KOPT-K1 (cell line): ENCODE data around the gene DDN.

ENCODE experiments used
- H3K27ac ChIP-seq: fragments of 200-600 bp; sonication (generic); 2 replicates; pipeline ENCODE4 v1.5.1; 2016; ENCODE audit warnings: antibody characterized with exemption, mild to moderate bottlenecking, low read depth, low read length; ENCODE audit not compliant: poor library complexity, severe bottlenecking
- H3K36me3 ChIP-seq: fragments of 200-600 bp; sonication (generic); 2 replicates; pipeline ENCODE4 v1.5.1; 2017; ENCODE audit warnings: antibody characterized with exemption, mild to moderate bottlenecking, low read length, moderate library complexity; ENCODE audit not compliant: insufficient read depth
- H3K9me3 ChIP-seq: fragments of 200-600 bp; sonication (generic); 2 replicates; pipeline ENCODE4 v1.5.1; 2017; ENCODE audit warnings: antibody characterized with exemption, low read length, mild to moderate bottlenecking; ENCODE audit not compliant: insufficient read depth, poor library complexity, severe bottlenecking

The DDN gene

DNA sequence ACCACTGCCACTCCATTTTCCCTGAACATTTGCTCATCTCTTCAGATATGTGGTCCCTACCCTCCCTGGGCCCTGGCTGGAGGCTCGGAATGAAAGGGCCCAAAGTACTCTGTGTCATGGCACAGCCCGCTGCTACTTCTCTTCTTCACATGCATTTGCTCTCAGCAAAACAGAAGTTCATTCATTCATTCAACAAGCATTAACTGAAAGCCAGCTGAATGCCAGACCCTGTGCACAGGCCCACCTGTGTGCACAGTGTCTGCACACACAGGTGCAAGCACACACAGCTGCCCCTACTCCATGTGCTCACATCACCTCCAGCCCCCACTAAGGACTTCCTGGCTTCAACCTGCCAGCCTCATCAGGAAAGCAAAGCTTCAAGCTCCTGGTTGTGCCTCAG, 13.3 kb downstream of the DDN start:
- H3K27ac ChIP-seq, result no peak overlapping the region
- no peaks in the 10 kb centered on the region for H3K9me3 ChIP-seq
- no peaks in the 10 kb centered on the region for H3K36me3 ChIP-seq

DNA sequence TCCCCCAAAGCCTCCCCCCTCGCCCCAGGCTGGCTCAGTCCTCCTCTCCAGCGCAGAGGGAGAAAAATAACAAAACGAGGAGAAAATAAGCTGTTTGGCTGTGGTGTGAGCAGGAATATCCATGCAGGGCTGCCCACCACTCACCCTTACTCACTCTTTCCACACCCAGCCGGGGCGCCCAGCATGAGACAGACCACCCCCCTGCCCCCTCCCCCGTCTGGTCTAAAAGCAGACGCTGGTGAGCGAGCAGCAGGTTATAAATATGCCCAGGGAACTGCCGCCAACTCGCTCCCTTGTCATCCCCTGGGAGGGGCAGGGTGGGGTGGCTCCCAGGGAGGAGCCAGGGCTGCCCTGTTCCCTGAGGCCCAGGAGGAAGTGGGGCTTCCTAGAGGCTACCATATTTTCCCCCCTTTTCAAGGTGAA, 13.7 kb downstream of the DDN start:
- Histone ChIP-seq H3K27ac (no peak overlapping the region), H3K36me3 (no peaks in the 10 kb centered on the region)

DNA sequence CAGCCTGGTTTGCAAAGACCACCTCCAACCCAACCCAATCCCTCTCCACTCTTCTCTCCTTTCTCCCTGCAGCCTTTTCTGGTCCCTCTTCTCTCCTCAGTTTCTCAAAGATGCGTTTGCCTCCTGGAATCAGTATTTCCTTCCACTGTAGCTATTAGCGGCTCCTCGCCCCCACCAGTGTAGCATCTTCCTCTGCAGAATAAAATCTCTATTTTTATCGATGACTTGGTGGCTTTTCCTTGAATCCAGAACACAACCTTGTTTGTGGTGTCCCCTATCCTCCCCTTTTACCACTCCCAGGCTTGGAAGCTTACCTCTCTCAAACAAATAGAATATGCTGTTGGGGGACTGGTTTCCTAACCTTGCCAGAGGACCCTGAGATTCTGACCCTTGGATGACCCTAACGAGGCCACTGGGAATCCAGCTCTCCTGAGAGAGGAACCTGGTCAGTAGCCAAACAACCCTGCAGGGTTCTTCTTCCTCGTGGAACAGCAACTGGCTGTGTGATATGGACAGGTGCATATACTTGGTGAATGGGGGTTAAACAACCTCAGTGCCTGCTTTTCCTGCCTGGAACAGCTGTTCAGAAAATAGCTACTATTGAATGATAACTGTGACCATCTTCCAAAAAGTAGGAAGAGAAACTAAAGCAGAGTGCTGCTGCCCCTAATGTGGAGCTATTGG, 16.6 kb downstream of the DDN start:
- no peaks in the 10 kb centered on the region for H3K36me3 ChIP-seq
- no peak overlapping the region for H3K27ac ChIP-seq
- no peaks in the 10 kb centered on the region for H3K9me3 ChIP-seq

More for the DNA sequence above, 13.7 kb downstream of the DDN start:
- H3K9me3 ChIP-seq, result no peaks in the 10 kb centered on the region

DNA sequence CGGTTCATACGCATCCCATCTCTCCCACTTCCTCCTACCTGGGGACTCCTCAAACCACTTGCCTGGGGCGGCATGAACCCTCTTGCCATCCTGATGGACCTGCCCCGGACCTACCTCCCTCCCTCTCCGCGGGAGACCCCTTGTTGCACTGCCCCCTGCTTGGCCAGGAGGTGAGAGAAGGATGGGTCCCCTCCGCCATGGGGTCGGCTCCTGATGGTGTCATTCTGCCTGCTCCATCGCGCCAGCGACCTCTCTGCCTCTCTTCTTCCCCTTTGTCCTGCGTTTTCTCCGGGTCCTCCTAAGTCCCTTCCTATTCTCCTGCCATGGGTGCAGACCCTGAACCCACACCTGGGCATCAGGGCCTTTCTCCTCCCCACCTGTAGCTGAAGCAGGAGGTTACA, 17.4 kb downstream of the DDN start:
- Histone ChIP-seq H3K9me3 (no peaks in the 10 kb centered on the region), H3K36me3 (no peaks in the 10 kb centered on the region), H3K27ac (no peak overlapping the region)

DNA sequence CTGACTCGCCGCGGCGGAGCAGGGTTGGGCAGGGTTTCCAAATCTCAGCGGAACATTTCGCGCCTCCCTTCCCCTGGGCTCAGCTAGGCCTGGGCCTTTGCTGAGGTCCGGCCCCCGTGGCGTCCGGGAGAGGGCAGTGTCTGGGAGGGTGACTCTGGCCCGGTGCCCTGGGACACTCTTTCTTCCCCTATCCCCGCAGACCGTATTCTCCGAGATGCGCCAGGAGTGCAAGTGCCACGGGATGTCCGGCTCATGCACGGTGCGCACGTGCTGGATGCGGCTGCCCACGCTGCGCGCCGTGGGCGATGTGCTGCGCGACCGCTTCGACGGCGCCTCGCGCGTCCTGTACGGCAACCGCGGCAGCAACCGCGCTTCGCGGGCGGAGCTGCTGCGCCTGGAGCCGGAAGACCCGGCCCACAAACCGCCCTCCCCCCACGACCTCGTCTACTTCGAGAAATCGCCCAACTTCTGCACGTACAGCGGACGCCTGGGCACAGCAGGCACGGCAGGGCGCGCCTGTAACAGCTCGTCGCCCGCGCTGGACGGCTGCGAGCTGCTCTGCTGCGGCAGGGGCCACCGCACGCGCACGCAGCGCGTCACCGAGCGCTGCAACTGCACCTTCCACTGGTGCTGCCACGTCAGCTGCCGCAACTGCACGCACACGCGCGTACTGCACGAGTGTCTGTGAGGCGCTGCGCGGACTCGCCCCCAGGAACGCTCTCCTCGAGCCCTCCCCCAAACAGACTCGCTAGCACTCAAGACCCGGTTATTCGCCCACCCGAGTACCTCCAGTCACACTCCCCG, 18.0 kb downstream of the DDN start:
- Histone ChIP-seq H3K36me3 (no peaks in the 10 kb centered on the region), H3K9me3 (no peaks in the 10 kb centered on the region), H3K27ac (no peak overlapping the region)

DNA sequence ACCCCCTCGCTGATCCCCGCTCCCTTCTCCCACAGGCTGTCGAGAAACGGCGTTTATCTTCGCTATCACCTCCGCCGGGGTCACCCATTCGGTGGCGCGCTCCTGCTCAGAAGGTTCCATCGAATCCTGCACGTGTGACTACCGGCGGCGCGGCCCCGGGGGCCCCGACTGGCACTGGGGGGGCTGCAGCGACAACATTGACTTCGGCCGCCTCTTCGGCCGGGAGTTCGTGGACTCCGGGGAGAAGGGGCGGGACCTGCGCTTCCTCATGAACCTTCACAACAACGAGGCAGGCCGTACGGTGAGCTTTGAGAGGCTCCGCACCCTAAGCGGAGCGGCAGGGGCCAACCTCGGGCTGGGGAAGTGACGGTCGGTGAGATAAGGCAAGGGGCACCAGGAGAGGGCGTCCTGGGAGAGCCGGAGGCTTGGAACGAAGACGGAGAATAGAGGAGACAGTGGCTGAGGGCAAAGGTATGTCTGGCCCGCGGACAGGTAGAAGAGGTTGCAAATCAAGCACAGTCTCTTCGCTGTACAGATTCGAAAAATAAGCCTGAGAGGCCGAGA, 18.7 kb downstream of the DDN start:
- Histone ChIP-seq H3K27ac (no peak overlapping the region), H3K9me3 (no peaks in the 10 kb centered on the region), H3K36me3 (no peaks in the 10 kb centered on the region)

DNA sequence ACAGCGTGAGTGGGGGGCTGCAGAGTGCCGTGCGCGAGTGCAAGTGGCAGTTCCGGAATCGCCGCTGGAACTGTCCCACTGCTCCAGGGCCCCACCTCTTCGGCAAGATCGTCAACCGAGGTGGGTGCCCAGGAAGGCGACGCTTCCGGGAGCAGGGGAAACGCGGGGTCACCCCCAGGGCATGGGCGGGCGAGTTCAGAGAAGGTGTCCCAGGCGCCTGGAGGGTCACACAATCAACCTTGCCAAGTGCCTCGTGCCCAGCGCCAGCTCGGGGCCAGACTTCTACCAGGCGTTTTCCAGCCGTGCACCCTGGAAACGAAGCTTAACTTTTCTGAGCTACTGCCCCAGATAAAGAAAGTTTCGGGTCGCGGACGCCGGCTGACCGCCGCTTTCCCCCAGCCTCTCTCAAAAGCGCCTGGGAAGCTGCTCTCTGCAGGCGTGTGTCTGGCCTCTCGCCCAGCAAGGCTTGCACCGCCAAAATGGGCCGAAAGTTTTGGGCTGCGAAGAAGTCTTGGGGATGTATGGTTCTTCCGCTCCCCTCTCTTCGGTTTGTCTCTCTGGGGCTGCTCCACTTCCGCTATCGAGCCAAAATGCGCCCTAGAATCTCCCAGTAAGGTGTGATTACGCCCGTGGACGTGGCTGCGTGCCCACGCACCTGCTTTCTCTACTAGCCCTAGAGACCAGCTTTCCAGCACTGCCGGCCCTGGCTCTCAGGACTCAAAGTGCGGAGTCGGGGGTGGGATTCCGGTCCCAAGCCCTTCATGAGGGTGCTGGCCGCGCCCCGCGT, 19.4 kb downstream of the DDN start:
- Histone ChIP-seq H3K36me3 (no peaks in the 10 kb centered on the region), H3K9me3 (no peaks in the 10 kb centered on the region)

DNA sequence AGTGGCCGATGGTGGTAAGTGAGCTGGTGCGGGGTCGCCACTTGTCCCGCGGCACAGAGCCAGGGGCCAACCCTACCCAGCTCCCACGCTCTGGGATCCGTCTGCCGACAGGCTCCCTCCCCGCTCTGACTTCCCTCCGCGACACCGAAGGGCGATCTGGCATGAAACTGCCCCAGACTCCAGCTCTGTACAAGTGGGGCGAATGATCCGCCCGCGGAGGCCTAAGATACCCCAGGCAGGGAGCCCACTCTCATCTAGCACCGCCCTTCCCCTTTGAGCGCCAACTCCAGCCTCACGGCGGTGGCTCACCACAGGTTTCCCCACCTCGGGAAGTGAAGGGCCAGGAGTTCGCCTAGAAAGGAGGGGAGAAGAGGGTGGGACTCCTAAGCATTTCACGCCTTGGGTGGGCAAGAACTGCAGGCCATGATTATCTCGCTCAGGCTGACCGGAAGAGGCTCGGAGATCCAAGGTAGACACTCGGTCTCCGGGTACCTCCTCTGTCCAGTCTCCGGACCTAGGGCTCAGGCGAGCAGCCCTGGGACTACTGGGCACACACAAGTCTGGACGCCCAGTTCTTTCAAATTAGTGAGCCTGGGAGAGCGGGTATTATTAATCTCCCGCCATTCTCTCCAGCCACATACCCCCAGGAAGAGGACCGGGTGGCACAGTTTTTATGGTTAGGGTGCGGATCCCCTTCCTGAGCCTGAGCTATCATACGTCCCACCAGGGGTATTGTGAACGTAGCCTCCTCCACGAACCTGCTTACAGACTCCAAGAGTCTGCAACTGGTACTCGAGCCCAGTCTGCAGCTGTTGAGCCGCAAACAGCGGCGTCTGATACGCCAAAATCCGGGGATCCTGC, 20.2 kb downstream of the DDN start:
- H3K9me3 ChIP-seq, result no peaks in the 10 kb centered on the region
- no peaks in the 10 kb centered on the region for H3K36me3 ChIP-seq
- H3K27ac ChIP-seq, result no peak overlapping the region

More for the DNA sequence above, 19.4 kb downstream of the DDN start:
- no peak overlapping the region for H3K27ac ChIP-seq

DNA sequence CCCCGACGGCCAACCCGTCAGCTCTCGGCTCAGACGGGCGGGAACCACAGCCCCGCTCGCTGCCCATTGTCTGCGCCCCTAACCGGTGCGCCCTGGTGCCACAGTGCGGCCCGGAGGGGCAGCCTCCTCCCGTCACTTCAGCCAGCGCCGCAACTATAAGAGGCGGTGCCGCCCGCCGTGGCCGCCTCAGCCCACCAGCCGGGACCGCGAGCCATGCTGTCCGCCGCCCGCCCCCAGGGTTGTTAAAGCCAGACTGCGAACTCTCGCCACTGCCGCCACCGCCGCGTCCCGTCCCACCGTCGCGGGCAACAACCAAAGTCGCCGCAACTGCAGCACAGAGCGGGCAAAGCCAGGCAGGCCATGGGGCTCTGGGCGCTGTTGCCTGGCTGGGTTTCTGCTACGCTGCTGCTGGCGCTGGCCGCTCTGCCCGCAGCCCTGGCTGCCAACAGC, 20.9 kb downstream of the DDN start, which contains the start of gene WNT1:
Gene WNT1 (plus strand): TSS at position 32 of the 450 bp plus-strand sequence. CDS start 329 bp downstream, at position 361.
- Histone ChIP-seq H3K9me3 (no peaks in the 10 kb centered on the region), H3K27ac (no peak within 1 kb of the TSS), H3K36me3 (no peaks in the 10 kb centered on the region)

DNA sequence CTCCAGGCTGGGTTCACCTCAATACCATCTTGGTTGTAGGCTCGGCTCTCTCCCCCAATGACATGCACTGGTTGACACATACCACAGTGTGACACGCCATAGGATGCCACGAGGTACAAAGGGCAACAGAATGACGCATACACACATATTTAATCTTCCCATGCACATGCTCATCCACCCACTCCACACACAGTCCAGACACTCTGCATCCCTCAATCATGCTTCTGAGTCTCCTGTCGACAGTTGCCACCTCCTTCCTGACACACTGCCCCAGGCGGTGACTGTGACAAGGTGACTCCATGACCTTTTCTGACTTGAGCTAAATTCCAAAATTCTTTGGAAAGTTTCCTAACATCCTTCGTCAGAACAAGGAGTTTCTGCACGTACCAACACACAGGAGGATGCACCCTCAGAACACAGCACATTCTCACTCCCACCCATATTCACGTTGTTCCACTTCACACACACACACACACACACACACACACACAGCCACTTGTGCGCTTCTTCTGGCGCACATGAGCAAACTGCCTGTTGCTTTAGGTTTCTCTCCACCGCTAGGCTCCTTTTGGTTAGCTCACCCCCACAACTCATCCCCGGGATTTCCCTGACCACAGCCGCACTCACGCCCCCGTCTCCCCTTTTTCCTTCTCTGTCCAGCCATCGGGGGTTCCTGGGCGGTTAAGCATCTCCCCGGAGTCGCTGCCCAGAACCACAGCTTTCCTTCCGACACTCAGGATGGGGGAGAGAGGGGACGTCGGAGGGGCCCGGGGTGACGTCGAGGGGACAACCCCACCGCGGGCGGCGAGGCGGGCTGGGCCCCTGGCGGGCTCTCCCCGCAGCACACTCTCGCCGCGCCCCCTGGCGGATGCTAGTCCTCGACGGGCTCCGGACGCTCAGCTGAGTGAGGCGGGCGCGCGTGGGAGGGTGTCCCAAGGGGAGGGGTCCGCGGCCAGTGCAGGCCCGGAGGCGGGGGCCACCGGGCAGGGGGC, 21.6 kb downstream of the DDN start:
- Histone ChIP-seq H3K9me3 (no peaks in the 10 kb centered on the region), H3K36me3 (no peaks in the 10 kb centered on the region), H3K27ac (no peak overlapping the region)

DNA sequence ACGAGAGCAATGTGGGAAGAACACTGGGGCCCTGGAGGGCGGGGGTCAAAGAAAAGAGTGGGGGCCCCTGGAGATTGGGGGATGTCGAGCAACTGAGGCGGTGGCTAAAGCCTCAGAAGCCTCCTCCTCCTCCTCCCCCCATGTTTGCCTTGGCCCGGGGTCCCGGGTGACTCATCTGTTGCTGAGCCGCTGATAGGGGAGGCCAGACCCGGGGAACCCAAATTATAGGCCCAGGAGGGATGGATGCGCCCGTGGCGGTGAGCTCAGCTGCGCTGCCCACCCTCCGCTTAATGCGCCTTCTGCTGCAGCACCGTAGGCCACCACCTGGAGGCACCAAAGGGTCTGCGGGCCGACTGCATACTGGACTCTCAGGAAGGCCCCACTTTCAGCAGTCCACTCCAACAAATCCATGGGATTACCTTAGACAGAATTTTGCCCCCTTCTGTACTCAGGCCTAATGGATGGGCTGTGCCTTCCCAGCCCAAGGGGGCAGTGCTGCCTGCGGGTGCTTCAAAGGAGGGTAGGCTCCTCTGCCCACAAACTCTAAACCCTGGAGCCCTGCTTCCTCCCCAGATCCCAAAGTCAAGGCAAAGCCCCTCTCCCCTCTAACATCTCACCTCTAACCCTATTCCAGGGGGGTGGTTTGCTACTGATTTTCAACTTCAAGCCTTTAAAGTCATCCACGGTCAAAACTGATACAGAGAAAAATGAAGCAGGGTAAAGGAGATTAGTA, 25.1 kb downstream of the DDN start:
- no peaks in the 10 kb centered on the region for H3K36me3 ChIP-seq
- H3K27ac ChIP-seq, result no peak overlapping the region
- H3K9me3 ChIP-seq, result no peaks in the 10 kb centered on the region

DNA sequence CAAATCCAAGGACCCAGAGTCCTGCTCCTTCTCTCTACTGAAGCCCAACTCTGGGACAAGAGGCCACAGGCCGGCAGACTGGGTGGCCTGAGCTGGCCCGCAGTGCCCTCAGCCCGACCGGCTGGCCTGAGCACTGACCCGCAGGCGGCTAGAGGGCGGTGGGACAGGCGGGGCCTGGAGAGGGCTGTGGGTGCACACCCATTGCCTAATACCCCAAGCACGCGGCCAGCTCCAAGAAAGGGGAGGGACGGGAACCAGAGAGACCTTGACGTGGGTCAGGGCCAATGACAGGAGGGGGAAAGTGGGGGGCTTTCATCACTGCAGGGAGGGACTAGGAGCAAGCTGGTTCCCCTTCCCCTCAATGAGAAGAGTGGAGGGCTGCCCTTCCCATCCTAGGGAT, 25.6 kb downstream of the DDN start:
- Histone ChIP-seq H3K27ac (no peak overlapping the region), H3K36me3 (no peaks in the 10 kb centered on the region), H3K9me3 (no peaks in the 10 kb centered on the region)
